Right lobe of liver (tissue), 4 donors: ENCODE results near the gene KIAA1549.

Experiments
- CTCF ChIP-seq, 4 donors: fragments of 200-600 bp in 3 of 4; fragments of 450-650 bp in 1 of 4; IDR thresholded peaks; one replicate each; pipeline versions ENCODE4 v1.5.1 to v1.8.0; 2016 to 2022; ENCODE audit warnings: antibody characterized with exemption in 4 of 4, mild to moderate bottlenecking in 2 of 4
- POLR2A ChIP-seq: fragments of 450-650 bp; IDR thresholded peaks from one replicate; pipeline ENCODE4 v1.6.1; 2017; ENCODE audit warnings: antibody characterized with exemption, mild to moderate bottlenecking
- donor health status: DM: no; HTN: no; CAD: no.
- donor health status: DM: no; HTN: no; CAD: no.
- donor health status: DM: no; HTN: yes; CAD: no.

DNA sequence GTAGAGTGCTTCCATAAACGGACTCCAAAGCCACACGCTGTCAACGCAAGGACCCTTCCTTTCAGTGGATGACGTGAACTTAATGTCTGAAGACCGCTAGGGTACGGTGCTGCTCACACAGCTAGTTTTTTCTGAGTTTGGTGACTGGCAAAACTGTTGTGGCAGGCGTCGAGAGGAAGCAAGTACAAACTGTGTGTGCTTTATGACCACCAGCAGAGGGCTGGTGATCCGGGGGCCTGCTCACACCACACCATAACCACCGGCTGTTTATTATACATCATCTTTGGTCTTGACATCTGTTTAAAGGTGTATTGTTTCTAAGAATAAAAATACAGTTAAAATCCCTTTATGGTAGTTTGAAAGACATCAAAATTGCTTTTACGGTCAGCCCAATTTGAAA, 146.1 kb downstream of the KIAA1549 start:
- TF ChIP-seq CTCF (IDR thresholded peaks at IDR 0.05) (no peak), POLR2A (no peak)
